HCT116 (cell line): Measurements from ENCODE around the gene LEMD3. TPM values are rescaled to one million over a fixed set of nuclear protein-coding genes. Genes with fewer than 3 reads are reported as not detected.

Experiments used
- ATAC-seq: fragments of 200-7000 bp; cut with Tn5 transposase; 2 replicates; pipeline ENCODE4 v1.9.1; 2020; ENCODE audit warnings: mild to moderate bottlenecking, moderate library complexity
- BruUV-seq: library from RNA; stranded (reverse); fragments of 400-500 nt; replicated peaks from 2 replicates; lab custom pipeline; 2021; lab: Mats Ljungman, UMichigan
- CTCF ChIA-PET: fragments of 300-600 bp; sonication (Branson Sonifier 250); formaldehyde crosslinking; loops from one replicate; lab custom pipeline; 2021; ENCODE audit warnings: antibody characterized with exemption; lab: Charles Lee
- POLR2A ChIA-PET: fragments of 300-600, 350-600 bp; sonication (Branson Sonifier 250); formaldehyde crosslinking; loops from one replicate; lab custom pipeline; 2021; ENCODE audit warnings: antibody characterized with exemption; lab: Charles Lee
- RAD21 ChIA-PET, 2 experiments: fragments of 300-600 bp; sonication (Branson Sonifier 250); formaldehyde crosslinking; loops; one replicate each; lab custom pipeline; 2023; ENCODE audit warnings: low total read pairs in 2 of 2; ENCODE audit not compliant: uncharacterized antibody in 2 of 2, unreplicated experiment in 2 of 2, low non-redundant PET in 1 of 2; lab: Charles Lee
- DNase-seq: peaks from one replicate; pipeline ENCODE4 v3.0.0-alpha.2; 2010; ENCODE audit warnings: low read depth, low spot score
- H2AFZ ChIP-seq: fragments of 200-600 bp; shearing (Covaris generic), sonication (generic); 2 replicates; pipeline ENCODE4 v1.6.1; 2017; ENCODE audit warnings: low read depth, mixed run types, mixed read lengths, antibody characterized with exemption, low read length; ENCODE audit not compliant: poor library complexity, severe bottlenecking
- H3K27ac ChIP-seq: 2 replicates; pipeline ENCODE4 v1.5.1; 2012; ENCODE audit warnings: low read depth, low read length
- H3K27me3 ChIP-seq: fragments of 200-600 bp; sonication (generic); 2 replicates; pipeline ENCODE4 v1.6.1; 2016; ENCODE audit warnings: mixed run types, low read length, mixed read lengths; ENCODE audit not compliant: insufficient read depth
- H3K36me3 ChIP-seq, 2 experiments: fragments of 200-500 bp in 1 of 2; fragments of 200-600 bp in 1 of 2; sonication (Bioruptor generic) in 1 of 2; sonication (generic) in 1 of 2; 2 replicates each; pipeline versions ENCODE4 v1.5.1 to v1.6.1; 2014 to 2016; ENCODE audit warnings: low read length in 2 of 2, inconsistent platforms in 1 of 2, mixed read lengths in 1 of 2, mixed run types in 1 of 2; ENCODE audit not compliant: insufficient read depth in 2 of 2, control insufficient read depth in 1 of 2
- H3K4me1 ChIP-seq, 2 experiments: fragments of 200-600 bp in 1 of 2; sonication (generic) in 1 of 2; 2 replicates each; pipeline versions ENCODE4 v1.5.1 to v1.6.1; 2012 to 2017; ENCODE audit warnings: low read length in 2 of 2, inconsistent platforms in 1 of 2, mild to moderate bottlenecking in 1 of 2, mixed read lengths in 1 of 2, mixed run types in 1 of 2, moderate library complexity in 1 of 2; ENCODE audit not compliant: insufficient read depth in 2 of 2, control insufficient read depth in 1 of 2
- H3K4me2 ChIP-seq: fragments of 200-600 bp; sonication (generic); 2 replicates; pipeline ENCODE4 v1.6.1; 2017; ENCODE audit warnings: mixed run types, low read length, mixed read lengths
- H3K4me3 ChIP-seq, 2 experiments: fragments of 200-600 bp in 1 of 2; sonication (generic) in 1 of 2; replicated peaks in 1 of 2; 2 replicates each; pipeline ENCODE4 v1.5.1; 2011 to 2016; ENCODE audit warnings: low read length in 2 of 2, control low read depth in 1 of 2, low read depth in 1 of 2, mild to moderate bottlenecking in 1 of 2, mixed read lengths in 1 of 2, mixed run types in 1 of 2
- H3K79me2 ChIP-seq: fragments of 200-600 bp; sonication (generic); 2 replicates; pipeline ENCODE4 v1.6.1; 2017; ENCODE audit warnings: mild to moderate bottlenecking, mixed run types, low read length, moderate library complexity, mixed read lengths; ENCODE audit not compliant: insufficient read depth
- H3K9ac ChIP-seq: fragments of 200-600 bp; sonication (generic); 2 replicates; pipeline ENCODE4 v1.6.1; 2016; ENCODE audit warnings: low read length, mixed read lengths
- H3K9me2 ChIP-seq: fragments of 200-600 bp; sonication (generic), shearing (Covaris generic); 2 replicates; pipeline ENCODE4 v1.6.1; 2017; ENCODE audit warnings: mixed run types, mild to moderate bottlenecking, moderate library complexity; ENCODE audit not compliant: insufficient read depth
- H3K9me3 ChIP-seq, 2 experiments: fragments of 200-500 bp in 1 of 2; fragments of 200-600 bp in 1 of 2; sonication (Bioruptor generic) in 1 of 2; sonication (generic) in 1 of 2; 2 replicates each; pipeline ENCODE4 v1.6.1; 2014 to 2017; ENCODE audit warnings: low read length in 2 of 2, mixed read lengths in 2 of 2, inconsistent platforms in 1 of 2, low read depth in 1 of 2, mild to moderate bottlenecking in 1 of 2, mixed run types in 1 of 2, moderate library complexity in 1 of 2; ENCODE audit not compliant: control insufficient read depth in 1 of 2, insufficient read depth in 1 of 2
- H4K20me1 ChIP-seq: fragments of 200-600 bp; sonication (generic), shearing (Covaris generic); 2 replicates; pipeline ENCODE4 v1.6.1; 2017; ENCODE audit warnings: mixed run types, mild to moderate bottlenecking, moderate library complexity; ENCODE audit not compliant: insufficient read depth
- CEBPB ChIP-seq: IDR thresholded peaks from 2 replicates; pipeline ENCODE4 v1.6.1; 2012; ENCODE audit warnings: low read depth
- CTCF ChIP-seq, 3 experiments: fragments of 200-600 bp in 1 of 3; sonication (generic) in 1 of 3; IDR thresholded peaks in 2 of 3; conservative IDR thresholded peaks in 1 of 3; 2 replicates each; pipeline ENCODE4 v1.5.1; 2012 to 2017; ENCODE audit warnings: low read depth in 2 of 3, low read length in 2 of 3, antibody characterized with exemption in 1 of 3, borderline replicate concordance in 1 of 3, control low read depth in 1 of 3, mild to moderate bottlenecking in 1 of 3, mixed read lengths in 1 of 3, mixed run types in 1 of 3, moderate library complexity in 1 of 3; ENCODE audit not compliant: insufficient read depth in 1 of 3
- ZNF274 ChIP-seq: fragments of 200-500 bp; sonication (Bioruptor generic); IDR thresholded peaks from 2 replicates; pipeline ENCODE4 v1.6.1; 2014; ENCODE audit warnings: mild to moderate bottlenecking, low read depth, low read length, inconsistent platforms
- intact Hi-C: fragments of 100-400 bp; cut with micrococcal nuclease; formaldehyde crosslinking; loops from 2 replicates; pipeline ENCODE4 v1.10.0; 2022
- total RNA-seq: library from RNA; stranded (reverse); gene quantifications from one replicate; pipeline ENCODE4 v1.2.1, GENCODE V29; 2021; ENCODE audit not compliant: unreplicated experiment
- TF ChIP-seq, protein P1 (sequence below): IDR thresholded peaks from 2 replicates; pipeline ENCODE4 v1.6.1; 2012
- TF ChIP-seq, protein P2 (sequence below): IDR thresholded peaks from 2 replicates; pipeline ENCODE4 v1.6.1; 2011; ENCODE audit warnings: mild to moderate bottlenecking, low read length, moderate library complexity; ENCODE audit not compliant: insufficient replicate concordance; ENCODE audit errors: extremely low read depth

Gene LEMD3
- total RNA-seq, 1 experiment from 2014 or later: 28.7 TPM

- Histone ChIP-seq H2AFZ (no peak overlapping the region), H4K20me1 (no peaks in the 10 kb centered on the region), H3K27me3 (peaks cover 17% of the 10 kb centered on the region; the same call in 1 of the 2 replicates), H3K27ac (no peak overlapping the region), H3K36me3 (no peaks in the 10 kb centered on the region), H3K9me3 (no peaks in the 10 kb centered on the region), H3K9me2 (no peaks in the 10 kb centered on the region)
- POLR2A ChIA-PET: no interaction called here
- no peak for DNase-seq
- CTCF ChIA-PET: no interaction called here
- TF ChIP-seq CTCF (IDR thresholded peaks at IDR 0.05 in 2 of 3, conservative IDR thresholded peaks at IDR 0.05 in 1 of 3; ENCODE audit: borderline replicate concordance in 1 of 3, insufficient read depth in 1 of 3, low read depth in 2 of 3, low read length in 2 of 3): no peak
- TF ChIP-seq, all 23 proteins: peak for 0
- Histone ChIP-seq H3K9ac (no peak overlapping the region), H3K4me1 (no peaks in the 10 kb centered on the region), H3K4me3 (no peak overlapping the region), H3K4me2 (no peak overlapping the region), H3K79me2 (no peaks in the 10 kb centered on the region)
- no TSS peak for BruUV-seq
- intact Hi-C loops: no loop called here
- RAD21 ChIA-PET: no interaction called here
- no peak for ATAC-seq
These were observed 43.4 kb upstream of the LEMD3 start for GRCh38 chr12:65125975-65126374.

GRCh38 chr12:65126482-65126881 is 42.9 kb upstream of the LEMD3 start:
- Histone ChIP-seq H3K27me3 (peaks cover 17% of the 10 kb centered on the region; the same call in 1 of the 2 replicates), H3K36me3 (no peaks in the 10 kb centered on the region), H3K27ac (no peak overlapping the region), H3K79me2 (no peaks in the 10 kb centered on the region), H4K20me1 (no peaks in the 10 kb centered on the region), H3K9ac (no peak overlapping the region), H3K4me3 (no peak overlapping the region), H3K9me2 (no peaks in the 10 kb centered on the region), H3K9me3 (no peaks in the 10 kb centered on the region), H3K4me1 (no peaks in the 10 kb centered on the region), H3K4me2 (no peak overlapping the region), H2AFZ (no peak overlapping the region)
- ChIA-PET RAD21 (no interaction called here), POLR2A (no interaction called here), CTCF (no interaction called here)
- no TSS peak for BruUV-seq
- ATAC-seq (no peak), DNase-seq (no peak)
- TF ChIP-seq CTCF (IDR thresholded peaks at IDR 0.05 in 2 of 3, conservative IDR thresholded peaks at IDR 0.05 in 1 of 3; ENCODE audit: borderline replicate concordance in 1 of 3, insufficient read depth in 1 of 3, low read depth in 2 of 3, low read length in 2 of 3) (no peak), CEBPB (no peak), ZNF274 (no peak)
- TF ChIP-seq, protein P1, sequence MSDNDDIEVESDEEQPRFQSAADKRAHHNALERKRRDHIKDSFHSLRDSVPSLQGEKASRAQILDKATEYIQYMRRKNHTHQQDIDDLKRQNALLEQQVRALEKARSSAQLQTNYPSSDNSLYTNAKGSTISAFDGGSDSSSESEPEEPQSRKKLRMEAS: no peak
- TF ChIP-seq, protein P2, sequence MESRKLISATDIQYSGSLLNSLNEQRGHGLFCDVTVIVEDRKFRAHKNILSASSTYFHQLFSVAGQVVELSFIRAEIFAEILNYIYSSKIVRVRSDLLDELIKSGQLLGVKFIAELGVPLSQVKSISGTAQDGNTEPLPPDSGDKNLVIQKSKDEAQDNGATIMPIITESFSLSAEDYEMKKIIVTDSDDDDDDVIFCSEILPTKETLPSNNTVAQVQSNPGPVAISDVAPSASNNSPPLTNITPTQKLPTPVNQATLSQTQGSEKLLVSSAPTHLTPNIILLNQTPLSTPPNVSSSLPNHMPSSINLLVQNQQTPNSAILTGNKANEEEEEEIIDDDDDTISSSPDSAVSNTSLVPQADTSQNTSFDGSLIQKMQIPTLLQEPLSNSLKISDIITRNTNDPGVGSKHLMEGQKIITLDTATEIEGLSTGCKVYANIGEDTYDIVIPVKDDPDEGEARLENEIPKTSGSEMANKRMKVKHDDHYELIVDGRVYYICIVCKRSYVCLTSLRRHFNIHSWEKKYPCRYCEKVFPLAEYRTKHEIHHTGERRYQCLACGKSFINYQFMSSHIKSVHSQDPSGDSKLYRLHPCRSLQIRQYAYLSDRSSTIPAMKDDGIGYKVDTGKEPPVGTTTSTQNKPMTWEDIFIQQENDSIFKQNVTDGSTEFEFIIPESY: no peak
- intact Hi-C loops: no loop called here
